GM19239 (cell line): ENCODE data around the gene ROCK2.

Experiments
- DNase-seq: peaks from one replicate; pipeline ENCODE4 v3.0.0; 2011; ENCODE audit warnings: low spot score; ENCODE audit not compliant: insufficient read length
- FAIRE-seq: peaks from 2 replicates; lab custom pipeline; 2011; peaks lifted over from hg19 to GRCh38; lab: Jason Lieb, UNC

Gene ROCK2

GRCh38 chr2:11133936-11134320, 210.5 kb downstream of the ROCK2 start:
- DNase-seq (no peak), FAIRE-seq (no peak)

DNA sequence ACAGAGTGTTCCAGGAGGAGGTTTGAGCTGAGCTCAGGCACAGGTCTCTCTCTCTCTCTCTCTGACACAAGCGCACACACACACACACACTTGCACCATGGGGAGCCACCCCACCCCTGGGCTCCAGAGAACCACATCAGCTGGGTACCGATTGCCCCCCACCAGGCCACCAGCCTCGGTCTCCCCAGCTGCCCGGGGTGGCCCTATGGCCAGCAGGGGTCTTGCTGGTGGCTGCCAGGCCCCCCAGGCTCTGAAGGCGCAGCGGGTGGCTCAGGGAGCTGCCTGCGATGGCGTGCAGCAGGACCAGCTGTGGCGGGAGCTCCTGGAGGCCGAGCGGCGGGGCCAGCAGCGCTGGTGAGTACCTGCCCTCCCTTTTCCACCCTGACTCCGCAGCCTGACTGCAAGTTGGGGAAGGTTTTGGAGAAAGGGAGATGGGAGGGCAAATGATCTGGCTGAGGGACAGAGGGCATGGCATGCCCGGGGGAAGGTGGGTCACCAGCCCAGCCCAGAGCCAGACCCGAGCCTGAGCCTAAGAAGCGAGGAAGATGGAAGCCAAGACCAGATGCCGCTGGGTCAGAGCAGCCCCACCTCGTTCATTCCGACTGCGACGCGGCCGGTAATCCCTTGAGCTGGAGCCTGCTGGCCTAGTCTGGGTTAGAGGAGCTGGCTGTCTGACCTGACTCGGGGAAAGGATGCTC, 211.0 kb downstream of the ROCK2 start:
- FAIRE-seq (no peak), DNase-seq (no peak)

DNA sequence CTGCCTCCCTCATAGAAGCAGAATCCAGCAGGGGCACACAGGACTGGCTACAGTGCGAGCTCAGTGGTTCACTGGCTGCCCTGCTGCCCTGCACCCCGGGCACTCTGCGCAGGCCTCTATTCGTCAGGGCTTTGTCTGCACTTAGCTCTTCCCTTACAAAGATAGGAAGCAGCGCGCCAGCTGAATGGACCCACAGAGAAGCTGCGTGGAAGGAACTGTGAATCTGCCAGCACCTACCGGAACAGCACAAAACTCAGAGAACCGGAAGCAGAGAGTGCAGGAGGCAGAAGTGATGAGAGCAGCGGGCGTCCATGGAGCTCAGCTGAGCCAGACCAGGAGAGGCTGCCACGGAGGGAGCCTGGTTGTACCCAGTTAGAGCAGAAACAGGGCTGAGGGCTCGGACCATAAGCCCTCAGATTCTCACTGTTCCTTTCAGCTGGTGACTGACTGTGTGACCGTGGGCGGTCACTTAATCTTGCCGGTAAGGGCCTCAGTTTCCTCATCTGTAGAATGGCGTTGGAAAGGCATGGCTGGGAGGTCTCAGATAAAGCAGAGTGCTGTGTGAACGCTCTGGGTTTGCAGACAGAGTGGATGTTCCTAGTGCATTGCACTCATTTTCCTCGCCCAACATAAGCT, 212.3 kb downstream of the ROCK2 start:
- FAIRE-seq (no peak), DNase-seq (no peak)

- FAIRE-seq (no peak), DNase-seq (no peak)
These were observed 213.1 kb downstream of the ROCK2 start for GRCh38 chr2:11131166-11131920.
